Hematopoietic multipotent progenitor cell treated with erythropoietin and hydrocortisone succinate and interleukin-3 and kit ligand, for 17 days (in vitro differentiated cells): Measurements from ENCODE around the gene PPA1.
"Not testable (repeated sequence)": the region's sequence is repeated elsewhere in the genome, so short reads cannot be mapped to it uniquely, and the experiment has no call there.

Experiments used
- DNase-seq: peaks from one replicate; pipeline ENCODE4 v3.0.0-alpha.2; 2015; ENCODE audit warnings: low spot score

The PPA1 gene

DNA sequence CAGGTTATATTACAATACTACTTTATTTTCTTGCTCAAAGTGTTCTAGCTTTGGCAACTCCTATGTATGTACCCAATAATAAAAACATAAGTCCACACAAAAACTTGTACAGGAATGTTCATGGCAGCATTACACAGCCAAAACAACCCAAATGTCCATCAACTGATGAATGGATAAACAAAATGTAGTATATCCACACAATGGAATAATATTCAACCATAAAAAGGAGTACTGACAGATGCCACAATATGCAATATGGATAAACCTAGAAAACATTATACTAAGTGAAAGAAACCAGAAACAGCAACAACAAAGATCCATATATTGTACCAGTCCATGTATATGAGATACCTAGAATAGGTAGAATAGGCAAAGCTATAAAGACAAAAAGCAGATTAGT lies 21.0 kb downstream of the PPA1 start:
- DNase-seq, result no peak

DNA sequence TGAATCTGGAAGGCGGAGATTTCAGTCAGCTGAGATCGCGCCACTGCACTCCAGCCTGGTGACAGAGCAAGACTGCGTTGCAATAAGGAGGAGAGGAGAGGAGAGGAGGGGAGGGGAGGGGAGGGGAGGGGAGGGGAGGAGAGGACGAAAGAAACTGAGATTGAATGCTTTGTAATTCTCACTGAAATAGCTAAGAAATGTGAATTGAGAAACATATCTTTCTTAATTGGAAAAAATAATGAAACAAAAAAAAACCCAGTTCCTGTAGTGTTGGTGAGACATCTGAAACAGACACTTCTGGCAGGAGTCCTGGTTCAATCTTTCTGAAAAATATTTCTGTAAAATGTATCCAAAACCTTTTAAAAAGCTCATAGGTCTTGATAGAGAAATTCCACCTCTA lies 26.5 kb downstream of the PPA1 start:
- DNase-seq, result no peak

DNA sequence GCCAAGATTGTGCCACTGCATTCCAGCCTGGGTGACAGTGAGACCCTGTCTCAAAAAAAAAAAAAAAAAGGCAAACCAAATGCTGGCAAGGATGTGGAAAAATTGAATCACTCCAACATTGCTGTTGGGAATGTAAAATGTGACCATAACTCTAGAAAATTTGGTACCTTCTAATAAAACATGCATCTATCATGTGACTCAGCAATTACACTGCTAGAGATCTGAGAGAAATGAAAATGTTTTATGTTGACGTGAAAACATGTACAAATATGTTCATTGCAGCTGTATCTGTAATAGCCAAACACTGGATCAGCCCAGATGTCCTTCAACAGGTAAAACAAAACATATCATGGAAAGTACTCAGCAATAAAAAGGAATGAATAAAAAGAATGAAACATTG lies 32.1 kb downstream of the PPA1 start:
- DNase-seq, result no peak

DNA sequence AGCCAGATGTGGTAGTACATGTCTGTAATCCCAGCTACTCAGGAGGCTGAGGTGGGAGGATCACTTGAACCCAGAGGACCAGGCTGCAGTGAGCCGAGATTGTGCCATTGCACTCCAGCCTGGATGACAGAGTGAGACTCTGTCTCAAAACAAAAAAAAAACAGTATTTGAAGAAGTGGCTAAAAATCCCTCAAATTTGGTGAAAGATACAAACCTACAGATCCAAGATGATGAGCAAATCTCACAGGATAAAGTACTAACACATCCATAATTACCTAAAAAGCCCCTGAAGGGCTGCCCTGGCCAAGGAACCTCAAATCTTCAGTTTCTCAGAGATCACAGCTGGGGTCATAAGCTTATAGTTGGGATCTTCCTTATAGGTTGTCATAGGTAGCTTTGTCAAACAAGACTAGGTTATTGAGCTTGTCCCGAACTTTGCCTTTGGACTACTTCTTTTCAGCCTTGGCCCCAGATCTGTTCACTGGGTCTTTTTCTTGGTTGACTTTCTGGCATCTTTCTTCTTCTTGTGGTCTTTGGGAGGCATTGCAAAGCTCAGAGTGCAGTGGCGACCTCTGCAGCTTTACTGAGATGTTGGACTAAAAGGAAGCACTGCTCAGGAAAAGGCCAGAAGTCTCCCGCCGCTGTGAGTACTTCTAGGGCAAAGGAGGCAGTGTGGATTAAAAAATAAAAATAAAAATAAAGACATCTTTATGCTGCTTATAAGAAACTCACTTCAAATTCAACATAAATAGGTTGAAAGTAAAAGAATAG lies 34.3 kb downstream of the PPA1 start:
- no peak for DNase-seq

DNA sequence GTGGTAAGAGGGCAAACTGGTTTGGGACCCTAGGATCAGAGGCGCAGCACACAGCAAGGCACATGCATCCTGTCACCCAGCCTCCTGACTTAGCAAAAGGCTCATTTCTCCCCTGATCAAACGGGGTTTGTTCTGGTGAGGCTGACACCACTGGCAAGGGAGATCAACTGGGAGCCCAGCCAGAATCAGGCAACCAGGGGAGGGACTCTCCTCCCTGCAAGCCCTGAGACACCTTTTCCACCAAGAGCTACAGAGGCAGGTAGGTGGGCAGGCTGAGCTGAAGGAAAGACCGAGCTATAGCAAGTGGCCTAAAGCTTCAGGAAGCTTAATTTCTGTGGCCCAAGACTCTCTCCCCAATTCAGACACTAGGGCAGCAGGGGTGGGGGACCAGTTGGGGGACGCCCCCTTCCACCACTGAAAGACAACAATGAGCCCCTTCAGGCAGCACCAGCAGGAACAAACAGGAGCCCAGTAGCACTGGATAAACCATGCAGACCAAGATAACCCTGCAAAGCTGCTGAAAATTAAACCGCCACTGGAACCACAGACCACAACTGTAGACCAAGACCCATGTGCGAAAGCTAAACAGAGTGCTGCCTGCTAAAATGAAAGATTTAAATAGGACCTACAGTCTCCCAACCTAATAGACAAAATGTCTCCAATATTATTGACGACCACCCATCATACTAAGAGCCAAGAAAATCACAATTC lies 35.8 kb downstream of the PPA1 start:
- no peak for DNase-seq

DNA sequence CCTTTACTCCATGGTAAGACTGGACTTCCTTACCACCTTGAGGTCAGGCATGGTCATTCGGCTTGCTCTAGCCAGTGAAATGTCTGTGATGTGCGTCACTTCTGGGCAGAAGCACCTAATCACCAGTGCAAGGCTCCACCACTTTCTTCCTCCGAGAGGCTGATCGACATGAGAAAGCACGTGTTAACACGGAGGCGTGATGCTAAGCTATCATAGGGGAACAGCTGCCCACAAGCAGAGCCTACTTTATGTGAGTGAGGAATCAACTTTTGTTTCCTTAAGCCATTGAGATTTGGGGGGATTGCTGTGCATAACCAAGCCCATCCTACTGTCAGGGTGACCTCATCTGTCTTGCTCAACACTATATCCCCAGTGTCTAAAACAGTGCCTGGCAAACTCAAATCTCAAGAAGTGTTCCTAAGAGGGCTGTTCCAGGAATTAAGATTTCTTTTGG lies 39.8 kb downstream of the PPA1 start:
- no peak for DNase-seq

DNA sequence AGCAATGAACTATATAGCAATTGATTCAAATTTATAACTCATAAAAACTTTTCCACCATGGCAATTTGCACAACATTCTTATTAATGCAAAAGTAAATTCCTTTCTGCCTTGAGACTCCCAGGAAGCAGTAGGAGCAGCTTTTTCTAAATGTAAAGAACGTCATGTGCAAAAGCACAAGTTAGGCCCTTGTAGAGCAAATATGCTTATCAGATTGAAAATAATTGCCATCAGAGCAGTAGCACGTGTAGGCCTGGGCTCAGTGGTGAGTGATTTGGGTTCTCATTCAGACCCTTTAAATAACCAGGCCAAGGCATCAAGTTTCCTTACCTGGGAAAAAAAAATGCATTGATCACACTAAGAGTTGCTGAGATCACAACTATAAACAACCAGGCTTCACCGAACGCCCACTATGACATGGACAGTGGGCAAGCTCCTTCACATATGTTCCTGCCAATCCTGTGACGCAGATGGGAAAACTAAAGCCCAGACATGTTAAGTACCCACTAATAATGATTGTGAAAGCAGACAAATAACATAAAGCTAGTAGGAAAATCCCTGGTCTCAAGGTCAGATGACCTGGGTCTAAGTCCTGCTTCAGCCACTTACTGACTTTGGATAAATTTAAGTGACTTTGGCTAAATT lies 40.8 kb downstream of the PPA1 start:
- DNase-seq, result no peak

DNA sequence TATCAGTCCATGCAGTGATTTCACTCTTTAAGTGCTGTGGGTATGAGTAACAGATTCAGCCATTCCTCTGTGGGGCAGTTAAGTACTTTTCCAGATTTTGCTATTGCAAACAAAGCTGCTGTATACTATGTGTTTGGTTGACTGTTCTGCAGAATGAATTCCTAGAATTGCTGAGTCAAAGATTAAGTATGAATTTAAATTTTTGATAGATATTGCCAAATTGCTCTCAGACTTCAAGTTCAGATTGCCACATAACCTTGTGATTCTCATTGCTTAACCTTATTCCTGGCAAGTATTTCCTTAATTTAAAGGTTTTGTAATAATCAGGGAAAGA lies 41.3 kb downstream of the PPA1 start:
- no peak for DNase-seq

DNA sequence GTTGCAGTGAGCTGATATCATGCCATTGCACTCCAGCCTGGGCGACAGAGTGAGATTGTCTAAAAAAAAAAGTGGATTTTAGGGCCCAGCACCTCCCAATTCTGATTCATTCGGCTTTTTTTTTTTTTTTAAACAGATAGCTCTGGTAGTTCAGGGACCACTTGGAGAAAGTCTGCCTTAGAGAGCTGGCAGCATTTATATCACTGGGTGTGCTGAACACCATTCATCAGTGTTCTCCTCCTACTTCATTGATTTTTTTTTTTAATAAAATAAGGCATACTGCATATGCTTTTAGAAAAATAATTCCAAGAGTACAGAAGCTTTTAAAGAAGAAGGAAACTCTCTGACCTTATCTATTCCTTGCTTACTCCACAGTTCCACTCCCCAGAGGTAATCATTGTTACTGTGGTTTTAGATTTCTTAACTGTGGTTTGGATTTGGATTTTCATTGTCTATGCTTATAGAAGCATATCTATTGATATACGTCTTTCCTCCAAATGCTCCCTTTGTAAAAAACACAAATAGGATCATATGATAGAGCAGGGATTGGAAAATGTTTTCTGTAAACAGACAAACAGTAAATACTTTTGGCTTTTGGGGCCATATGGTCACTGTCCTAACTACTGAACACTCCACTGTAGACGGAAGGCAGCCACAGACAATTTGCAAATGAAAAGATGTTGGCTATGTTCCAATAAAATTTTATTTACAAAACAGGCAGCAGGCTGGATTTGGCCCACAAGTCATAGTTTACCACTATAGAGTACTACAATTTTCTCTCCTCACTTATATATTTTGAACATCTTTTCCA lies 41.9 kb downstream of the PPA1 start:
- DNase-seq, result no peak

DNA sequence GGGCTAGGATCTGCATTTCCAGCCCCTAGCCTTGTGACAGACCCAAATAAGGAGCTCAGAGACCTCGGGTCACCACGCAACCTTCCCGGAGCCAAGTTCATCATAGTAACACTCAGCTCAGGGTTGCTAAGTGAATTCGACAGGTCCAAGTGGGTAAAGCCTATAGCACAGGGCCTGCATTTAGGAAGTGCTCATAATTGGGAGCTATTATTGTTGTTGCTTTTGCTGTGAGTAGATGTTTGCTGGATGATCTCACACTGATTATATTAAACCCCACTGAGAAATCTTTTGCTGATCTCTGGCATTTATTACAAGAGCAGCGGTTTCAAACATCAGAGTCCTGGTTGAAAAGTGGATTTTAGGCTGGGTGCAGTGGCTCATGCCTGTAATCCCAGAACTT lies 42.6 kb downstream of the PPA1 start:
- no peak for DNase-seq

DNA sequence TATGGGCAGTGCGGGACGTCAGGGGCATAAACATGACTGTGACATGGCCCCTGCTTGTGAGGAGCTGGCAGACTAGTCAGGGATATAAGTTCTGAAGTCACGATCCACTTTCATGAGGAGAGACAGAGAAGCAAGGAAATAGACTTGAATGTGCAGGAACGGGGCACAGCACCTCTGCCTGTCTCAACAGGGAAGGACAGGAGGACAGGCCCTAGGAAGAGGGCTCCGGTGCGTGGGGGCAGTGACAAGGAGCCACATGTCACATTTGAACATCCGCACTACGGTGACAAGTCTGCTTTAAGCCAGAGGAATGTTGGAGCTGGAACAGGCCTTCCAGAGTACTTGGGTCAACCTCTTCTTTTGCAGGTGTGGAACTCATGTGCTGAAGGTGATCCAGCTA lies 43.1 kb downstream of the PPA1 start:
- DNase-seq, result no peak

DNA sequence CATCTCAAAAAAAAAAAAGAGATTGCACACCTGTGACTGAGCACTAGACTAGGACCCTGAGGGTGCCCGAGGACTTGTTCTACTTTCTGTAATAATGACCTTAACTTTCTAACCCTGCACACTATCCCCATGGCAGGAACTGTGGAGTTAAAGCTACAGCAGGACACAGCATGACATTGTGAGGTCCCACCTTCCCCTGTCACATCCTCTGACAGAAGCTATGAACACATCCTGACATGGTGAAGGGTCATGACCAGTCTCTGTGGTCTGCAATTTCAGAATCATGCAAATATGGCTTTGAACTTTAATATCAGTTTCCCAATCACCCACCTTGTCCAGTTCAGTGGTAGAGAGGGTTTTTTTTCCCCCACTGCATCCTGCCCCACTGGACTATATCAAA lies 44.5 kb downstream of the PPA1 start:
- DNase-seq, result no peak

DNA sequence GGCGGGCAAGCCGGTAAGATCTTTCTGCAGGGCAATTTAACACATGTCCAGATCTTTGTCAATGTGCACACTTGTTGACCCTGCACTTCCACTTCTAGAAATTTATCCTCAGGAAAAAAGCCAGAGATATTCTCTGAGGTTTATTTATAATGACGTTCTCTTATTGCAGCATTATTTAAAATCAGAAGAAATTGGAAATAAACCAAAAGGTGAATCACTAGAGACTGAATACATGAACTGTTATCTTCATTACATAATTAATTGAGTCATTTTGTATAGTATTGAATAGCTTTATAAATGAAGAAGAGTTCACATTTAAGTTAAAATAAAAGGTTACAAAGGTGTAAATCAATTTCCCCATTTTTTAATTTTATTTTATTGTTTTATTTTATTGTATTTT lies 46.7 kb downstream of the PPA1 start:
- no peak for DNase-seq

DNA sequence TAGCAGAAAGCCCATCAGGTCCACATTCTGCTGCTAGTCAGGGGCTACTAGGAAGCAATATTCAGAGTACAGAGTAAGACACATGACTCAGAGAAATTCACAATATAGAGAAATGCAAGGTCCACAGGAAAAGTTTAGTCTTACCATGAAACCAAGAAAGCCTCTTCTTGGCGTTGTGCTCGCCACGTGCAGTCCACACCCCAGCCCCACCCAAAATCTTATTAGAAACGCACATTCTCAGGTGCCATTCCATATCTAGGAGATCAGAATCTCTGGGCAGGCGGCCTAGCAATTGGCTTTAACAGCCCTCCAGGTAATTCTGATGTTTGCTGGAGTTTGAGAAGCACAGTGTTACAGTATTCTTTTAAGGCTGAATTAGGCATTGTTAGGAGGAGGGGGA lies 47.1 kb downstream of the PPA1 start:
- DNase-seq, result no peak

DNA sequence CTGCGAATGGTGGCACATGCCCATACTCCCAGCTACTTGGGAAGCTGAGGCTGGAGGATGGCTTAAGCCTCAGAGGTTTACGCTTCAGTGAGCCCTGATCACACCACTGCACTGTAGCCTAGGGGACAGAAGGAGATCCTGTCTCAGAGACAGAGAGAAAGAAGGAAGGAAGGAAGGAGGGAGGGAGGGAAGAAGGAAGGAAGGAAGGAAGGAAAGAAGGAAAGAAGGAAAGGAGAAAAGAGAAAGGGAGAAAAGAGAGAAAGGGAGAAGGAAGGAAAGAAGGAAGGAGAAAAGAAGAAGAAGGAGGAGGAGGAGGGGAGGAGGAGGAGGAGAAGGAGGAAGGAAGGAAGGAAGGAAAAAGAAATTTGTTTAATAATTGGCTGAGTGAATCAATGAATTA lies 49.9 kb downstream of the PPA1 start:
- DNase-seq, result no peak

DNA sequence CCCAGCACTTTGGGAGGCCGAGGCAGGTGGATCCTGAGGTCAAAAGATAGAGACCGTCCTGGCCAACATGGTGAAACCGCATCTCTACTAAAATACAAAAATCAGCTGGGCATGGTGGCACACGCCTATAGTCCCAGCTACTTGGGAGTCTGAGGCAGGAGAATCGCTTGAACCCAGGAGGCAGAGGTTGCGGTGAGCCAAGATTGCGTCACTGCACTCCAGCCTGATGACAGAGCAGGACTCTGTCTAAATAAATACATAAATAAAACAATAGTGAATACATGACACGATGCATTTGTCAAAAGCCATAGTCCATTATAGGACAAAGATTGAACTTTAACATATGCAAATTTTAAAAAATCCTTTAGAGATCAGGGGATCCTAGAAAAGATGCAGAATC lies 54.0 kb downstream of the PPA1 start:
- DNase-seq, result not testable (repeated sequence)

DNA sequence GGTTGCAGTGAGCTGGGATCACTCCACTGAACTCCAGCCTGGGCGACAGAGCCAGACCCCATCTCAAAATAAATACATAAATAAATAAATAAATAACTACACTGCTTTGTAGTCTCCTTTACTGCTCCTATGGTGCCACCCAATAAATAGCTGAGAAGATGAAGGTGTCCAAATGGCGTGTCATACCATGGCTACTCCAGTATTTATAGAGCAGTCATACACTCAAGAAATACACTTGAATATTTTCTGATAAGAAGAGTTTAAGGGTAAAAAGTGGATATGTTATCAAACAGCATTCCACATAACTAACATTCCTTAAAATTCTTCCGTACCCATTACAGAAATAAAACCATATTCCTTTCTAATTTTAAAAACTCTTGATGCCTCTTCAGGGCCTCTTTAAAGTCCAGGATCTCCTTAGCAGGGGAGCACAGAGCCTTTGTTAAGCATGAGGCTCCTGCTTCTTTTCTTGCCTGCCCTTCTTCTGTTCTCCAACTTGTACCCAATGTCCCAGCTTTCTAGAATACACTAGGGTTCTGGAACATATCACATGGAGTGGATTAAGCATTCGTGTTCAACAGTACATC lies 55.0 kb downstream of the PPA1 start:
- DNase-seq, result no peak

DNA sequence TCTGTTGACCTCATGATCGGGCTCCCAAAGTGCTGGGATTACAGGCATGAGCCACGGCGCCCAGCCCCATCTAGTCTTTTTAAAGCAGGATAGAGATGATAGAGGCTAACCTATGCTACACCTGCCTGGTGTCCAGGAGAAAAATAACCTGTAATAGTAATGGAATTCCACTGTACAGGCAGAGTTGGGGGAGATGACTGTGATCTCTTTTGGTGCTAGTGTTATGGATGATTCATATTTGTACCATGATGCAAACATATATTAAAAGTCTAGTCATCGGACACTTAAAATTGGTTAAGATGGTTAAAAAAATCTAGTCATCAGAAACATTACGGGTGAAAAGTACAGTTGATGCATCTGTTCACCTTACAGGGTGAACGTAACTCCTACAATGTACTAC lies 56.8 kb downstream of the PPA1 start:
- no peak for DNase-seq

DNA sequence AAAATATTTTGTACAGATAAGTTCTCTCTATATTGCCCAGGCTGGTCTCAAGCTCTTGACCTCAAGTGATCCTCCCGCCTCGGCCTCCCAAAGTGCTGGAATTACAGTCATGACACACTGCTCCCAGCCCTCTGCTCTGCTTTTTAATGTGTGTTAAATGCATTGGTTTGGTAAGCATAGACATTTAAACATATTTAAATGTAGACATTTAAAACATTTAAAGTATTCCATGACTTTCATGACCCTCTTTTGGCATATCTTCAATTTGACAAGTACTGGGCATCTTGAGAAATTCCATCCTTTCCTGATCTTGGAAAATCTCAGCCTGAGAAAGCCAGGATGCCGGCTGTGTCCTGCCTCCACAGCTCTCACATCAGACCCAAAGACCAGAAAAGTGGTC lies 57.7 kb downstream of the PPA1 start:
- DNase-seq, result no peak

DNA sequence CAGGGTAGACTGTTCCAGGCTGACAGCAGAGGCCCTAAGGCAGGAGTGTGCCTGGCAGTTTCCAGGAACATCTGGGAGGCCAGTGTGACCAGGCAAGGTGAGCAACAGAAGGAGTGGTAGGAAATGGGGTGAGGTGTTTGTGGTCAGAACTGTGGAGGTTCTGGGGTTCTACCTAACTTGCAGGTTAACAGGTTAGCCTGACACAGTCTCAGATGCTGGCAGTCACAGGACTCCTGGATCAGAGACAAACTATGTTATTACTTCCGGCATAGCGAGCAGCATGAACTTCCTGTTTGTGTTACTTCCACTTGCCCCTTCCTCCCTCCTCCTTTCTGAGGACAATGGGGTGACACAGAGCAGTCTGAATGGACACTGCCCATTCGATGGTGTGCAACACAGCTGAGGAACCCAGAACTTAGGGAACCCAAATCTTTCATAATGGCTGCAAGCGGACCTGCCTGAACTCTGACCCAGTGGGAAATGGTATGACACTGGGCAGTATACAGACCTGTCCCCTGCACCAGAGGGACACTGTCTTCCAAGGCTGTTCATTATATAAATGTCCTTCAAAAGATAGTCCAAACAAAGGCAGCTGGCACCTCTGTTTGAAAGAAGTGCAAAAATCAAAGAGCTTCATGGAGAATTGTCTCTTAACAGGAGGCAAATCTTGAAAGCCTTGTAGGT lies 59.0 kb downstream of the PPA1 start:
- DNase-seq, result no peak

DNA sequence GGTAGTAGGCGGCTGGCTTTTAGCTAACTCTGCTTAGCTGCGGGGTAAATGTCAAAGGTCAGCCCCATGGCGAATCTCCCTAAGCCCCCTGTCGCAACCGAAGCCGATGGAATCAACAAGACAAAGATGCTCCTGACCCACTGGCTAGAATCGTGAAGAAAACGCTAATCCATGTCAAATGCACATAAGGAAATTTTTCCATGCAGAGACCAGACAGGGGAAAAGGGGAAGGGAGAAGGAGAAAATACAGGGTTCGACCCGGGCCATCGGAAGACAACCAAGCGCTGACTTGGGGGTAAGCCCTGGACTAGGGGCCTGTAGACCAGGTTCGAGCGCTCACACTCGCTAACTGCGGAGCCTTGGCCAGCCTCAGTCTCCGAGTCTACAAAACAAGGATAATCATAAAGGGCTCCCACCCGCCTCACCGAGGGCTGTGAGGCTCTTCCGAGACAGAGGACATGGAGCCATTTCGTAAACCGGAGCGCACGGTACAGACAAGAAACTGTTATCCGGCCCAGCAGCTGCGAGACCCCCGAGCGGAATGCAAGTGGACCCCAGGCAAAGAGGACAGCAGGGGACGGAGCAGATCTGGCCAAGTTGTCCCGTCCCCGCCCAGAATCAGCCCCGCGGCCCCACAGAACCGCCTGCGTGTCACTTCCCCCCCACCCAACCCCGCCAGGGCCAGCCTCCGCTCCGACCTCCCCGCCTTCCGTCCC lies 63.4 kb downstream of the PPA1 start:
- DNase-seq, result no peak
